B cell (primary cell): ENCODE results near the gene HTR4.

Experiments used
- CTCF ChIP-seq: fragments of 200-600 bp; IDR thresholded peaks from one replicate; pipeline ENCODE4 v1.8.0; 2022; ENCODE audit warnings: antibody characterized with exemption, mild to moderate bottlenecking
- EZH2 ChIP-seq: IDR thresholded peaks from 2 replicates; pipeline ENCODE4 v1.6.1; 2012; ENCODE audit warnings: borderline replicate concordance, low read depth, mild to moderate bottlenecking, moderate library complexity, low read length; ENCODE audit not compliant: insufficient read depth, poor library complexity, severe bottlenecking

DNA sequence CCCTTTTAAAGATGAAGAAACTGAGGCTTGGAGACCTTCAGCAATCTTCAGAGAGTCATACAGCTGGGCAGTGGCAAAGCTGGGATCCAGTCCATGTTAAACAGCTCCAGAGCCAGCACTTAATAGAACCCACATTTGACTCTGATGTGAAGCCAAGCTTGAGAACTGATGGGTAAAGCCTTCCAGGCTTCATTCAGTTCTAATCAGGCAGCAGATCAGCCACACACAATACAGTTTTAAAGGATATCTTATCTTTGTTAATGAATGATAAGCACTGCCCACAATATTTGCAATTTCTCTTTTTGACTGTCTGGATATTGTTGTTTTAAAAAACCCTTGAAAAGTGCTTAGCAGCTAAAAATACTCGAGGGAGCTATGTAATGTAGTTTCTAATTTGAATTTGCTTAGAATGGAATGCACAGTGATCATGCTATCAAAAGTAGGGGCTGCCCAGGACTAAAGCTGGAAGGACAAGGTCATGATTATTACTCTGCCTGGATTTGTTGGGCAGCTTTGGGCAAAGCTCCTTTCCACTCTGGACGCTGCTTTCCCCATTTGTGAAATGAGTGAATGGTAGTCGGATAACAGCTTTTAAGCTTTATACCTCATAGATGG is 31.3 kb upstream of the HTR4 start:
- TF ChIP-seq CTCF (no peak), EZH2 (no peak)
